Dermis blood vessel endothelial cell (primary cell): ENCODE results near the gene TWF1. TPM values are rescaled to one million over a fixed set of nuclear protein-coding genes. Genes with fewer than 3 reads are reported as not detected.
"Not testable (repeated sequence)": the region's sequence is repeated elsewhere in the genome, so short reads cannot be mapped to it uniquely, and the experiment has no call there.

Experiments used
- DNase-seq: peaks from one replicate; pipeline ENCODE4 v3.0.0; 2010
- total RNA-seq: library from RNA; depleted of rRNA; stranded (reverse); fragments of >200 nt; gene quantifications from 2 replicates; pipeline ENCODE4 v1.2.3, GENCODE V29; 2014

The TWF1 gene
- total RNA-seq, 1 donor from 2014 or later = 127 TPM

DNA sequence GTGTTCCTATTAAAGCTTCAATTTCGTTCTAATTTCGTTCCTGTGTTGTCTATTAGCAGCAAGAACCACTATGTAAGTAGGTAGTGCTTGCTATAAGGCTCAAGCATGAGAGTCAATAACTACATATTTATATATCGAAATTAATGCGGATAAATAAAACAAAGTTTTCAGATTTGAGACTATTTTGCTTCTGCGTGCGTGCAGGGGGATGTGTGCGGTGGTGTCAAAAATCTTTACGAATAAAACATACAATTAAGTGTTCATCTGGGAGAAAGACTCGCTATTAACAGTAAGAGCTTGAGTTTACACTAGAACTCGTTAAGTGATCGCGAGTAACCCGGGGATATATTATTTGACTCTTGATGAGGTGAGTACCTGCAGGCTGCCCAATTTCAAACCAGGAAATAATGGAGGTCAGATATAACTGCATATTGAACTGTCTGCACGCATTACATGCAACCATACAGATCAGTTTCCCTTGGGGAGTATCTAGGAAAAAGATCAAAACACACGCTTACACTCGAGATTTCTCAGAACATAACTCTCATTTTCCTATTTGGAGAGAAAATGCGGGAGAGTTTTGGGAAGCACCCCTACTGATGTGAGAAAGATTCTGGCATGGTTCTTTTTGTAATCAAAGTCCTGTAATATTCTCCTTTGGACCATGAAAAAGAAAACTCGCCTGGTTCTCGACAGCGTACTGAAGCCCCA, 813 bp downstream of the TWF1 start:
- DNase-seq = peak; percentile 29

DNA sequence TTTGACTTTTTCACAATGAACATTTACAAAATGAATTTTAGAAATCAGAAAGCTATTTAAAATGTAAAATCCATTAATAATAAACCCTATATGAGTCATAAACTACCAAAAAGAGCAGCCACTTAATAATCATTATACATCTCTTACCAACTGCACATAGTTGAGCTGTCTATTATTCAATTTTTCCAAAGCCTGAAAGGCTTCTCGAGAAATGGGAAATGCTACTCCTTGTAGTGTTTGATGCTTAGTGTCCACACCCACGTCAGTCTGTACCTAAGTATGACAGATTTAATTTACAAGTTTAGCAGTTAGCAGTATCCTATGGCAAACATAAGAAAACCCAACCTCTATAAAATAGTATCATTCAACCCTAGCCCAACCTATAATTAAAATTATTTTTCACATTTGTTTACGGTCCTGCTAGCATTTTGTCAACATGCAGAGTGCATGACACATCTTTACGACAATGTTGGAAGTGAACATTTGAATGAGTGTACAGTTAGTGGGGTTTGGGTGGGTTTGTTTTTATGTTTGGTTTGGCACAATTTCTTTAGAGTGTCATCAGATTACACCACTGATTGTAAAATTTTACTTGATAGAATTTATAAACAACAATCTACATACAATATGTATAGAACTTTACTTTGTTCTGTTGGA, 8.4 kb downstream of the TWF1 start:
- DNase-seq = no peak

DNA sequence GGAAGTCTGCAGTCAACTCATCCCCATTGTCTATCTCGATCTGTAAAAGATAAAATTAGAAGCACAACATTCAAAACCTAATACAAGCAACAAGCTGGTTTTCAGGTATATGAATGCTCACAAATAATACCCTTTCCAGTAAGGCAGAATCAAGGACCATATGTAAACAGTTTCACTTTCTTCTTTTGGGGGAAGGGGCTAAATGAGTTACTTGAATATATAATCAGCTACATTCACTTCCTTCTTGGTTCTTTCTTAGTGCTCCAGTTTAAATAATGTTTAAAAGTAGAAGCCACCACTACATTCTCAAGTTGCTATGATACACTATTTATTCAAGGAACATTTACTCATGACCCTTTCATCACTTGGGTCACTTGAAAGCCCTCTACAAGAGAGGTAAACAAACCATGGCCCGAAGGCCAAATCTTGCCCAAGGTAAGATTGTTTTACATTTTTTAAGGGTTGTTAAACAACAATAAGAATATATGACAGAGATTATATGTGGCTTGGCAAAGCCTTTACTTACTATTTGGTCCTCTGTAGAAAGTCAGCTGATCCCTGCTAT, 10.3 kb downstream of the TWF1 start:
- DNase-seq = no peak

DNA sequence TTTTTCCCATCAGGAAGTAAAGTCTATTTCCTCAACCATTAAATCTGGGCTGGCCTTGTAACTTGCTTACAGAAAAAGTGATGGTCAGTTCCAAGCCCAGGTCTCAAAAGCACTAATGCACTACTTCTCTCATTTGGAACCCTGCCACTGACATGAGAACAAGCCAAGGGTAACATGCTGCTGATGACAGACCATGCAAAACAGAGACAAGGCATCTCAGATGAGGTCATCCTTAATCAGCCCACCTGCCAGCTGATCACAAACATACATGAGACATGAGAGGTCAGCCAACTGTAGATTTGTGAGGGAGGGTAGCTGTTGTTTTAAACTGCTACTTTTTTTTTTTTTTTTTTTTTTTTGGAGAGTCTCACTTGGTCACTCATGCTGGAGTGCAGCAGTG, 16.2 kb downstream of the TWF1 start:
- peak; percentile 54 for DNase-seq

DNA sequence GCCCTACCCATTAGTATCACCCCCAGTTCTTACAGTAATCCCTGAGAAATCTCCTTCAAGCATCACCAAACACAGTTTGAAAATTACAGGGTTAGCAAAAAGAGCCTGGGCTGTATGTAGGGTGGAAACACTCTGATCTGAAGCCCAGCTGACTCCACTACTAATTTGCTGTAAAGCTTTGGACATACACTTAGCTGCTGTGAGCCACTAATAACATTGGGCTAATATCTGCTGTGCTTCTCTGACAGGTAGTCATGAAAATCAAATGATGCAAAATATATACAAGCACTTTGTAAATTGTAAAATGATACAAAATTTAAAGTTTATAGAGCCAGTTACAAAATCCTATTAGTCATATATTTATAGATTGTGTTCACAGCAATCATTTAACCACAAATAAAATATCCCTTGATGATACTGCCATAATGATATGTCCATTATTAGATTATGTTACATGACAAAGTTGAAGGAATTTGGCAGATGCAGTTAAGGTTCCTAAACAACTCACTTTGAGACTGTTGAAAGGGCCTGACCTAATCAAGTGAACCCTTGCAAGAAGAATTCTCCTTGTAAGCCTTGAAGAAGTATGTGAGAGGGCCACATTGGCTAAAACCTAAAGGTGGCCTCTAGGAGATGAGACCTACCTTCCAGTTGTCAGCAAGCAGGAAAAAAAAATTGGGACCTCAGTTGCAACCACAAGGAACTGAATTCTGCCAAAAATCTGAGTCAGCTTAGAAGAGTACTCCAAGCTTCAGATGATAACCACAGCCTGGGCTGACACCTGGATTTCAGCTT, 19.0 kb downstream of the TWF1 start:
- no peak for DNase-seq

DNA sequence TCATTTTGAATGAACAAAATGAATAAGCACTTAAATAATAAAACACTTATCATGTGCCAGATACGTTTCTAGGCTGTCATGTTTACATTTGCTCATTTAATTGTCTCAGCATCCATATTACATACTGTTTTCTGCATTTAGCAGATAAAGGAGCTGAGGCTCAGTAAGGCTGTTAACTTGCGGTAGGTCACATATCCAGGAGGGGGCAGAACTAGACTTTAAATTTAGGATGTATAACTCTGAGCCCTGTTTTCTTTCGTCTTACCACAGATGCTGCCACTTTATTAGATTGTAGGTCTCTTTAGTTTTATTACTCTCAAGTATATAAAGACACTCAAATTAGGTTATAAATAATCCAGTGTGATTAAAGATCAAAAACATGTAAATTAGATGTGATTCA, 29.6 kb downstream of the TWF1 start:
- peak; percentile 9 for DNase-seq

DNA sequence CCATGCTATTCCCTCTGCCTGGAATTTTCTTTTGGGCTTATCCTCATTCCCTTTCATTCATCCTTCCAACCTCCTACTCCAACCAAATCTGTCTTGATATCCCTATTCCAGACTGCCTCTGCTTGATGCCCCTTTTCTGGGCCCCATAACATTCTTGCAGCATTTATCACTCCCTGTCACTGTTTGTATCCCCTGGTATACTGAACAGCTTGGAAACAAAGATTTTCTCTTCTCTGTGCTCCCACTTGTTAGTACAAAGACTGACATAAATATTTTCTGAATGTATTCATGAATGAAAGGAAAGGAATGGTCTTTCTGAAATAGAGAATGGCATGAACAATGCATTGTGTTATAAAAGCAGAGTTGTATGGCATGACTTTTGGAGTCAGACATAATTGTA, 39.8 kb downstream of the TWF1 start:
- DNase-seq = no peak

DNA sequence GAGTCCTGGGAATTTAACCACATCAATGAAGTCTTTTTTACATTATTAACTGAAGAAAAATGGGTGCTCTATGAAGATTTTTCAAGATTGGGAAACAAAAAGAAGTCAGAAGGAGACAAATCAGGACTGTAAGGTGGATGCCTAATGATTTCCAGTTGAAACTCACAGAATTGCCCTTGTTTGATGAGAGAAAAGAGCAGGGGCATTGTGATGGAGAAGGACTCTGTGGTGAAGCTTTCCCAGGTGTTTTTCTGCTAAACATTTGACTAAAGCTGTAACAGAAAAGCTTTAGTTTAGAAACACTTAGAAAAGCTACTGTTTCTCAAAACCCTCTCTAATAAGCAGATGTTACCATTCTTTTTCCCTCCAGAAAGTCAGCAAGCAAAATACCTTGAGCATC, 41.6 kb downstream of the TWF1 start:
- DNase-seq = no peak

DNA sequence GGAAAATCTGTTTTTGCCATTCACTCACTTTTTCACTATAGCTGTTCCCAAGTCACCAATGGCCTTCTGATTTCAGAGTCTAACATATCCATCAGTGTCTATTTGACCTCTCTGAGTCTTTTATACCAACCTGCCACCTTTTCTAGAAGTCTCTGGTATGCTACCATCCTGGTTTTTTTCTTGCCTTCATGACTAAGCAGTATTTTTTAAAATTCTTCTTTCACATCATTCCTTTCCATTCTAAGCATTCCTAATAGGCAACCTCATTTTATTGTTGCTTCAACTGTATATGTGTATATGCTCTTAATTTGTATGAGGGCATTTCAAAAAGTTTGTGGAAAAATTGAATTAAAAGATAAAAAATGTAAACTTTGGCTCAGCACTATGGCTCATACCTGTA, 42.3 kb downstream of the TWF1 start:
- no peak for DNase-seq

DNA sequence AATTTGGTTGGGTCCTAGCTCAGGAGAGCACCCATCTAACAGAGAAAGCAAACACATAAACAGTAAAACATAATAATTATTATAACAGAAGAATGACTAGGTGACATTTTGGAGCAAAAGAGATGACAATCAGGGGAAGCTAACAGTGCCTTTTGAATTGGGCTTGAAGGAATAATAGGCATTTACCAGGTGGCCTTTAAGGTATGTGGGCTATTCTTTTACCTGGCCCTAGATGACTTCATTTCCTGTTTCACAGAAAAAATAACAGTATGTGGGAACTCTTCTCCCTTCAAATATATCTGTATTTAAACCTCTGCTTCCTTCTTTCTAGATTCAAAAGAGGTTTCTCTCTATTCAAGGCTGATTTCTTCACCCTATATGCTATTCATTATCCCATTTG, 43.5 kb downstream of the TWF1 start:
- no peak for DNase-seq

DNA sequence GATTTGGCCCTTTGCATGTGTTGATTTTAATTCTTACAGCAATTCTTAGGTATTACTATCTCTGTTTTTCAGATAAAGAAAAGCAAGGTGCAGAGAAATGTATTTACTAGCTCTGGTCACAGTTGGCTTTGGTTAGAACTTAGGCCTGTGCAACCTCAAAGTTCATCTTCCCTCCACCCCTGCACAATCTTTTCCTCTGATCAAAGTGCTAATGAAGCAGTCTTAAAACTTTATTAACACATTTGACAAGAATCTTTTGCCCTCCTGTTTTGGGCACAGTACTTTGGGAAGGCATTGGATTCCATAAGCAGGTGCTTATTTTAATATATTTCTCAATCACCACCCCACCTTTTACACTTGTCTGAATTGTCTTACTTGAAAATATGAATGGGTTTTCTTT, 44.6 kb downstream of the TWF1 start:
- no peak for DNase-seq

DNA sequence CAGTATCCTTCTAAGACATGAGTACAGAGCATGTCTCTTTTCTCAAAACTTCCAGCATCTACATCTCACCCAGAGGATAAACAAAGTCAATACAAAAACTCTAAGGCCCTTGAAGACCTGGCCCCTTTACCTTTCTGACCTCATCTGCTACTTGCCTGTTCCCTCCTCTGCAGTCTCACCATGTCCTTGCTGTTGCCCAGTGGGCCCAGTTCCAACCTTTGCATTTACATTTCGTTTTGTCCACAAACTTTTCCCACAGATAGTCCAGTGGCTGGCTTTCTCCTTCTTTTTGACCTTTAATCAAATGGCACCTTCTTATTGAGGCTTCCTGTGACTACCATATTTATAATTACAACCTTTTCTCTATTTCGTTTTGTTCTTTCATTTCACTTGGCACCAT, 45.7 kb downstream of the TWF1 start:
- no peak for DNase-seq

DNA sequence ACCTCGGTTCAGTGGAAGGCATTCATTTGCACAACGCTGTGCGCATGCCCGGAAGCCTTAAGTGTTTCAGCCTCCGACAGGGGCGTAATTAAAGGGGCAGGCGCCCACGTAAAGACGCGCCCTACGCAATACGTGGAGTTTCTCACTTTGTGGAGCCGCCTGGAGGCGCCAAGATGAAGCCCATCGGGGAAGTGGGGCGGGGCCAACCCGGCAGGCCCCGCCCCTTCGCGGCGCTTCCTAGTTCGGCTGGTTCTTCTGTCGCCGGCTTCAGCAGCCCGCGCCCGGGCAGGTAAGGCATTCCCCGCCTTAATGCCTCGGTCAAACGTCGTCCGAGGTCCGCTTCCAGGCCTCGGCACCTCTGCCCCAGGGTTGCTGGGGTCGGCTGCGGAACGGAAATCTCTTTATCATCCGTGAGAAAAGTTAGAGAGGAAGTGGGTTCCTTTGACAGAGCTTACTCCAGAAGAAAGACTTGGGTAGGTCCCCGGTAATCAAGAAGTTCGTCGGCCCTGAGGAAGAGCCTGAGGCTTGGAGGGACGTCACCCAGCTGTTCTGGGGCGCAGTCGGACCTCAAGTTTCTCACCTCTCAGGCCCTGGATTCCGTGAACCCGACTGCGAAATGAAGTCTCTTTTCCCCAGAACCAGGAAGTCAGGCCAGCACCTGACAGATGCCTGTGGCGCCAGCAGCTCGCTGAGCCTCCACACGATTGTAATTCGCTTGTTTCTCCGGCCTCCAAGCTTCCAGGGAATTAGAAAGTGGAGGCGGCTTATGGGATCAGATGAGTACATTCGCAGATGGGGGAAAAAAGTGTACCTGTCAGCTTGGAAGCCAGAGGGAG, 47.2 kb downstream of the TWF1 start, which contains the start of the genes IRAK4 and PUS7L:
IRAK4 (plus strand) TSS at position 224 of the 836 bp plus-strand sequence. CDS start 9,161 bp downstream, outside the sequence.
PUS7L (minus strand) TSS at position 63 of the 836 bp plus-strand sequence. CDS start 3,545 bp downstream, outside the sequence.
- peak; percentile 98 for DNase-seq

DNA sequence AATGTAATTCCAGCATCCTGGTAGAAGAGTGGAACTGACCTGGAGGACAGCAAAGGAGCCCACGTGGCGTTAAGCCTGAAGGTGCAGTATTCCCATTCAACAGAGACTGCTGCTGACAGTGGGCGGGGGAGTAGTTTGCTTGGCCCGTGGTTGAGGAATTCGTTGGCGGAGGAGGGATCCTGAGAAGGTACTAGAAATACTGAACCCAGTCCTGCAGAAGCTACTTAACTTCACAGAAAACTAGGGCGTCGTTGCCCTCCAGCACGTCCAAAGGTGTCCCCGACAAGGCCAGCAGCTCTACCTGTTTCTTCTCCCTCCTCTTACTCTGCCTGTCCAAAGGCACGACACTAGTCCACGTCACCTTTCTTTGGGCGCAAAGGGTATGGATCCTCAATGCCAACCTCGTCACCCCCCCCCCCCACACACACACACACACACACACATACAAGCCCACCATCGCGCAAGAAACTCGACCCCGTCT, 47.8 kb downstream of the TWF1 start:
- peak; percentile 57 for DNase-seq

DNA sequence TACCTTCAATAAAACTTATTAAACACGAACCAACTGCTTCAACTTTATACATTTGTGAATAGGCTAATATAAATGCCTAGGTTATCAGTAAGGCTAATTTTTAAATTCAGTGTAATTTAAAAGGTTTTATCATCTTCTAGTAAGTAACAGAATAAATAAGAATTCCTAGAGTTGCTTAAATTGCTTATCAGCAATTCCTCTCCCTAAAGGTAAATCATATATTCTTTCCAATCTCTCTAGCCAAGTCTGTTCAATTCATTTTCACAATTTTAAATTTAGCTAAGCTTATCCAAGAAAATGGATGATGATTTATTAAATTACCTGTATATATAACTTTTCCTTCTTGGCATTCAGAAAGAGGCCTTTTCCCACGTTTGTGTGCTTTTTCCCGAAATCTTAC, 52.1 kb downstream of the TWF1 start:
- DNase-seq = no peak

DNA sequence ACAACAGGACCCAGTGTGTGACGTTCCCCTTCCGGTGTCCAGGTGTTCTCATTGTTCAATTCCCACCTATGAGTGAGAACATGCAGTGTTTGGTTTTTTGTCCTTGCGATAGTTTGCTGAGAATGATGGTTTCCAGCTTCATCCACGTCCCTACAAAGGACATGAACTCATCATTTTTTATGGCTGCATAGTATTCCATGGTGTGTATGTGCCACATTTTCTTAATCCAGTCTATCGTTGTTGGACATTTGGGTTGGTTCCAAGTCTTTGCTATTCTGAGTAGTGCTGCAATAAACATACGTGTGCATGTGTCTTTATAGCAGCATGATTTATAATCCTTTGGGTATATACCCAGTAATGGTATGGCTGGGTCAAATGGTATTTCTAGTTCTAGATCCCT, 54.8 kb downstream of the TWF1 start:
- DNase-seq = not testable (repeated sequence)

DNA sequence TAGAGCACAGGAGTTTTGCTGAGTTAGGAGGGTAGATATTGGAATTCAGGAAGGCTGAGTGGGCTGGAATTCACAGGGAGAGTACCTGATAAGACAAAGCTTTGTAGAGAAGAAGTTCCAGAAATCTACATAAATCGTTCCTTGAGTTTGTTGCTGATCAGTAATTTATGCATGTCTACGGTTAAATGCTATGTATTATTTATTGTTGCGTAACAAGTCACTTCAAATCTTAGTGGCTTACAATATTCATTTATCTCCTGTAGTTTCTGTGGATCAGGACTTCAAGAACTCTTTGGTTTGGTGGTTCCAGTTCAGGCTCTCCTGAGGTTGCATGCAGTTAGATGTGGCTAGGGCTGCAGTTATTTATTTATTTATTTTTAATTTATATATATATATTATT, 55.3 kb downstream of the TWF1 start:
- no peak for DNase-seq

DNA sequence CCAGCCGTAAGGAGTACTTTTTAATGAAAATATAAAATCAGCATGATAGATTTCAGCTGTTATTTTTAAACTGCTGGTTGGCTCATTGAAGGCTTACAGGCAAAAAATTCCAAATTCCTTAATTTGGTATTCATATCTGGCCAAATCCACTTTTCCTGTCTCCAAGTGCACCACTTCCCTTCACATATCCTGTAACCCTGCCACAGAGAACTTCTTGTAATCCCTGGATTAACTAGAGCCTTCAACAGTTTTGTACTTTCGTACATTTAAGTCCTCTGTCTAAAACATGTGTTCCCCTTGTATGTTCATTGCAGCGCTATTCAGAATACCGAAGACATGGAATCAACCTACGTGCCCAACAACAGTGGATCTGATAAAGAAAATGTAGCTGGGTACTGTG, 57.1 kb downstream of the TWF1 start:
- DNase-seq = no peak

DNA sequence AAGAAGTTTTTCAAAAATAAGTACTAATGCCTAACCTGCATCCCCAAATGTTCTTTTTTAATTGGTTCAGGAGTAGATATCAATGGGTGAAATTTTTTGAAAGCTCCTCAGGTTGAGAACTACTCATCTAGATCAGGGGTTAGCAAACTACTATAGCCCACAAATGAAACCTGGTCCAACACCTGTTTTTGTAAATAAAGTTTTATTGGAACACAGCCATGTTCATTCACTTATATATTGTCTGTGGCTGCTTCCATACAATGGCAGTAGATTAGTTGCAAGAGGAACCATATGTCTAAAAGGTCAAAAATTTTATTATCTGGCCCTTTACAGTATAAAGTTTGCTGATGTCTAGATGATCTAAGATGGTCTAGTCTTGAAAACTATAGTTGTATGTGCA, 61.3 kb downstream of the TWF1 start:
- DNase-seq = no peak
